Measurements from ENCODE around the gene KBTBD13. TPM values are rescaled to one million over a fixed set of nuclear protein-coding genes. Genes with fewer than 3 reads are reported as not detected.
A peak's percentile ranks its signal among the peaks of the same experiment; 100 is the strongest.
"Not testable (repeated sequence)": the region's sequence is repeated elsewhere in the genome, so short reads cannot be mapped to it uniquely, and the experiment has no call there.

Gene KBTBD13
- total and polyA plus RNA-seq, 7 donors = 0.12 to 5.7 (median 1.8) TPM

- no peak overlapping the region for H3K4me3 ChIP-seq
- H3K4me1 ChIP-seq = peaks cover 14% of the 10 kb centered on the region
- ATAC-seq (no peak), DNase-seq (no peak)
- no peaks in the 10 kb centered on the region for H3K9me3 ChIP-seq
- no peaks in the 10 kb centered on the region for H3K27me3 ChIP-seq (ENCODE audit: insufficient read depth in 3 of 3, low read length in 2 of 3)
- H3K36me3 ChIP-seq (ENCODE audit: insufficient read depth in 1 of 2, low read depth in 1 of 2) = no peaks in the 10 kb centered on the region
- intact Hi-C loops (cut with DNase I) = no loop called here
- TF ChIP-seq CTCF (IDR thresholded peaks at IDR 0.05) = no peak
- no peak overlapping the region for H3K27ac ChIP-seq
- WGBS, 3 donors = 88 to 93% (median 89%) methylated on average over 6 of the region's 6 CpGs
Measured at GRCh38 chr15:65040461-65040860, 36.1 kb upstream of the KBTBD13 start.

DNA sequence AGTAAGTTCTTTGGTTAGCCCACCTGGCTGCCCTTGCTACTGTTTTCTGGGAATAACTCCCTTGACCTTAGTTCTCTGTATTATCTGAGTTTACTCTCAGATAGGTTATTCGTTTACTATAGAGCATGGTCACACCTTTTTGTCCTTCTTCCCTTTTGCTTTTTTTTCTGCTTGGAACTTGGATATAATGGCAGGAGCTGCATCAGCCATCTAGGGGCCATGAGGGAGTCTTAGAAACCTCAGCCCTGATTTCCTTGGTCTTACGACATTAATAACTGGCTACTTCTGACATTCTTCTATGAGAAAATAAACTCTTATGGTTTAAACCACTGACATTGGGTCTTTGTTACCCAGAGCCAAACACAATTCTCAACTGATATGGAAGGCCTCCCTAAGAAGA lies 34.8 kb upstream of the KBTBD13 start:
- ATAC-seq (no peak), DNase-seq (no peak)
- Histone ChIP-seq H3K27ac (no peak overlapping the region), H3K4me3 (no peak overlapping the region), H3K9me3 (no peaks in the 10 kb centered on the region), H3K27me3 (ENCODE audit: insufficient read depth in 3 of 3, low read length in 2 of 3) (no peaks in the 10 kb centered on the region), H3K36me3 (ENCODE audit: insufficient read depth in 1 of 2, low read depth in 1 of 2) (no peaks in the 10 kb centered on the region), H3K4me1 (peaks cover 14% of the 10 kb centered on the region)
- 97 to 99% (median 98%) methylated on average over 2 of the region's 2 CpGs for WGBS, 3 donors
- intact Hi-C loops (cut with DNase I) = no loop called here
- TF ChIP-seq CTCF (IDR thresholded peaks at IDR 0.05) = no peak

- peaks cover 14% of the 10 kb centered on the region for H3K4me1 ChIP-seq
- intact Hi-C loops (cut with DNase I) = no loop called here
Measured at GRCh38 chr15:65042776-65043327, 33.7 kb upstream of the KBTBD13 start.

GRCh38 chr15:65044218-65044617 lies 32.3 kb upstream of the KBTBD13 start:
- H3K4me3 ChIP-seq; H3K27me3 ChIP-seq (ENCODE audit: insufficient read depth in 3 of 3, low read length in 2 of 3); intact Hi-C loops (cut with DNase I); DNase-seq; H3K9me3 ChIP-seq; H3K27ac ChIP-seq; H3K36me3 ChIP-seq (ENCODE audit: insufficient read depth in 1 of 2, low read depth in 1 of 2): not testable (repeated sequence)
- peak; percentile 19 to 61 (median 50) for ATAC-seq
- H3K4me1 ChIP-seq = peaks cover 14% of the 10 kb centered on the region
- WGBS, 3 donors = 45 to 67% (median 46%) methylated on average over 5 of the region's 5 CpGs

More at GRCh38 chr15:65042776-65043327, 33.7 kb upstream of the KBTBD13 start:
- no peak for TF ChIP-seq CTCF (IDR thresholded peaks at IDR 0.05)
- H3K27me3 ChIP-seq (ENCODE audit: insufficient read depth in 3 of 3, low read length in 2 of 3) = no peaks in the 10 kb centered on the region
- 48 to 57% (median 52%) methylated on average over 4 of the region's 4 CpGs for WGBS, 3 donors
- no peak for ATAC-seq
- H3K4me3 ChIP-seq = no peak overlapping the region
- H3K27ac ChIP-seq = no peak overlapping the region
- no peaks in the 10 kb centered on the region for H3K9me3 ChIP-seq
- no peak for DNase-seq
- H3K36me3 ChIP-seq (ENCODE audit: insufficient read depth in 1 of 2, low read depth in 1 of 2) = no peaks in the 10 kb centered on the region

GRCh38 chr15:65044724-65045481 lies 31.6 kb upstream of the KBTBD13 start, which contains the start of gene SLC51B:
Gene SLC51B, plus strand, starts transcription at chr15:65045387. Its CDS starts 4,618 bp downstream, at chr15:65050005.
- WGBS, 3 donors = 52 to 64% (median 58%) methylated on average over 7 of the region's 7 CpGs
- intact Hi-C loops (cut with DNase I) = no loop called here
- Histone ChIP-seq H3K36me3 (ENCODE audit: insufficient read depth in 1 of 2, low read depth in 1 of 2) (no peaks in the 10 kb centered on the region), H3K27ac (peak within 1 kb of the TSS; percentile 2), H3K4me1 (peaks cover 17% of the 10 kb centered on the region), H3K27me3 (ENCODE audit: insufficient read depth in 3 of 3, low read length in 2 of 3) (no peaks in the 10 kb centered on the region), H3K9me3 (no peaks in the 10 kb centered on the region), H3K4me3 (no peak within 1 kb of the TSS)
- no peak for TF ChIP-seq CTCF (IDR thresholded peaks at IDR 0.05)
- DNase-seq (no peak), ATAC-seq (peak in 2 of 4 donors; percentile 40 to 71)

Measured in psoas muscle (tissue), 8 donors.